GM19043 (cell line): ENCODE measurements around the gene HEATR9.

Experiments used
- ATAC-seq: cut with Tn5 transposase; IDR thresholded peaks from one replicate; pipeline ENCODE4 v1.9.1; 2021; ENCODE audit warnings: low read depth; ENCODE audit not compliant: unreplicated experiment

Gene HEATR9

GRCh38 chr17:35812456-35812855, 56.2 kb downstream of the HEATR9 start:
- ATAC-seq = no peak

- no peak for ATAC-seq
Observed at GRCh38 chr17:35811759-35812158, 56.9 kb downstream of the HEATR9 start.

DNA sequence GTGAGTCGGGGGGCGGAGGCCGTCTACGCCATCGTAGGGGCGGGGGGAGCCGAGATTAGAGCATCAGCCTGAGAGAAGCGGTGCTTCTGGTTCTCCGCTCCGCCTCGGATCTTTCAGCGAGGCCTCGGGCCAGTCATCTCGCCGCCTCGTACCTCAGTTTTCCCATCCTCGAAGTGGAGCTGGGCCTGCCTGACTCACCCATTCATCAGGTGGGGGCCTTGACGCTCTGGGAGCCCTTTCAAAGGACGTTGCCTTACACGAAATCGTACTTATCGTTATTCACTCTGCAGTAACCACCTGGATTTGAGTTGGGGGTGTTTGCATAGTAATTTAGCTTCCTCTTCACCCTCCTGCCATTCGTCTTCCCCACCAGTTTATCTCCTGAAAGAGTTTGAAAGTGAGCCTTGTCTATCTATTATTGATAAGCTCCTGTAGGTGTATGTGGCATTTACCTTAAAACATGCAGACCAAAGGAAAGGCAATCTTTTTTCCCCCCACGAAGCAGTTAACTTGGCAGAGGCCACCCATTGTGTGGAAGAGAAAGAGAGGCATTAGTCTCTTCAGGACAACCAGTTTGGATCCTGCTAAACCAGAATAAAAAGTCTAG, 58.7 kb downstream of the HEATR9 start:
- ATAC-seq = no peak

GRCh38 chr17:35808962-35809854, 59.5 kb downstream of the HEATR9 start, which contains the start of gene TAF15:
TSS of gene TAF15 (plus strand) at chr17:35809484. CDS start at chr17:35809570, 86 bp downstream.
- ATAC-seq = peak; percentile 79

DNA sequence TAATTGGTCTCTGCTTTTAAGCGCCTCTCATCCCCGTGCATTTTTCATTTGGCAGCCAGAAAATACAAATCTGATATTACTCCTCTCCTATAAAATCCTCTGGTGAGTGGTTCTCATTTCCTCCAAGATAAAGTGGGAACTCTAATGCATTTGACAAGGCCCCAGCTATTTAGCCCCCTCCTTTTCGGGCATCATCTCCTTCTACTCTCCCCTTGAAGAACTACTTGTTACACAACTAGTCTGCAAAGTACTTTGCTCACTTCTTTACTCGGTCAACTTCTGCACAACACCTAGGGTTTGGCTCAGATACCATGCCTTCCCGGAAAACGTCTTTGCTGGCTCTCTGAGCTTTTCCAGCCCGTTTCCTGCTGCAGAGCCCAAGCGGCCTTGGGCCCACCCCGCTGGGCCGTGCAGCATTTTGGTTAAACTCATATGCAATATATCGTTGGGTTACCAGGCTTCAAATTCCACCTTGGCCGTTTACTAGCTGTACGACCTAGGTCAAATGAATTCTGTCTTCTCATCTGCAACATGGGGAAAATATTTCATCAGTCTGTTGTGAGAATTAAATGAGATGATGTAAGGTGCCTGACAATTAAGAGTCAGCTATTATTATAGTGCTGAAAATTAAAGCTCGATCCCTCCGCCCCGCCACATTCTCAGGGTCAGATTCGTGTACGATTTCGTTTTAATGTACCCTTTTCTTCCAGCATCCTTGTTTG, 60.3 kb downstream of the HEATR9 start:
- ATAC-seq = no peak

DNA sequence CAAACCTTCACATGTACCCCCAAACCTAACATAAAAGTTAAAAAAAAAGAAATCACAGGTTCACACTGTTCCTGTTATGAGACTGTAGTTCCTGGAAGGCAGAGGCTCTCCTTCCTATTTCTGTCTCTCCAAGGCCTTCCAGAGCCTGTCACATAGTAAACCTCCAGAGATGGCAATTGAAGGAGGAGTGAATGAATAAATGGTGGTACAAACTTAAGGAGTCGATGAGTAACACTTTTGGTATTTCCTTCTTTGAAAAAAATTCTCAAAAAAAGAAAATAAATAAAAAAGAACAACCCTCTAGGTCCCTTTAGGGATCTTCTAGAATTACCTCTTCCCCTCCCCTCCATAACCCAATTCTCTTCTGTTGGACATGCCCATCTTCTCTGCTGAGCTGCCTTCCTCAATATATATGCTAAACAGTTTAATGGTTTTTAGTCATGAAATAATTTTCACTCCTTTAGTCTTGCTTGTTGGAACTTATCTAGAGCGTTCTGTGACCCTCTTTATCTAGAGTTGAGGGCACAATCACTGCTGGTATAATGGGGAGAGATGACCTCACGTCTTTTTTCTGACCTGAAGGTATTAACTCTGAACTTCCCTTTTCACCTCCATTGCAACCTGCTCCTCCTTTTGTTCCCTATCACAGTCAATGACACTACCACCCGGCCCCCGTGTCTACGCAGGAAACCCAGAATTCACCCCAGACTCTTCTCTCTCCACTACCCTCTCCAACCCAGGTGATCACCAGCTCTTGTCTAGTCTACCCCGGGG, 61.1 kb downstream of the HEATR9 start:
- ATAC-seq = no peak
